Measurements from ENCODE around the gene SFSWAP. TPM values are rescaled to one million over a fixed set of nuclear protein-coding genes. Genes with fewer than 3 reads are reported as not detected.
"Not testable (repeated sequence)": the region's sequence is repeated elsewhere in the genome, so short reads cannot be mapped to it uniquely, and the experiment has no call there.

The SFSWAP gene
- total RNA-seq, 1 donor from 2014 or later: 59.8 TPM

DNA sequence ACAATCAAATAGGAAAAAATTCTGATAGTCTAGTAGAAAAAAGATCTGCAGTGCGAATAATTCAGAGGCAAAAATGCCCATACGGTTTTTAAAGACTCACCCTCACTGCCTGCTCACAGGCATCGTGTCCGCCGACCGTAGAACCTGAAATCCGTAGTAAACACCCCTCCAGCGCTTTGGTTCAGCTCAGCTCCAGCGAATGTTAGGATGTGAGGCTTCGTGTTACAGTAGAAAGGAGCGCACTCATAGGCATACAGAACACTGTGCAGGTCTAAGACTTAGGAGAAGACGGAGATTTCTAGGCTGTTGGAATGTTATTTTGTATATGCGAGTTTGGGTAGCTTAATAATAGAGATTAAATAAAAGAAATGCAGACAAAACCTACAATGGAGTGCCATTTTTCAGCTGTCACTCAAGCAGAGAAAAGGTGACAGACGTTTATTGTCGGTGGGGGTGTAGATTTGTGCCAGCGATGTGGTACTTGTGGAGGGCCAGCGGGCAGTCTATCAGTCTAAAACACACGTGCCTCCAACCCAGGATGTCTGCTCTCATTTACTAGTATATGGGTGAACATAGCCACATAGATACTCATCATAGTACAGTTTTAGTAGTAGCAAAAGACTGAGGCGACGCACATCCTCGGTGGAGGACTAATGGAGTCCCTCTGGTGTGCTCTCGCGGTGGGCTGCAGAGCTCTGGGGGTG is 25.7 kb downstream of the SFSWAP start:
- DNase-seq (ENCODE audit: low spot score): no peak

DNA sequence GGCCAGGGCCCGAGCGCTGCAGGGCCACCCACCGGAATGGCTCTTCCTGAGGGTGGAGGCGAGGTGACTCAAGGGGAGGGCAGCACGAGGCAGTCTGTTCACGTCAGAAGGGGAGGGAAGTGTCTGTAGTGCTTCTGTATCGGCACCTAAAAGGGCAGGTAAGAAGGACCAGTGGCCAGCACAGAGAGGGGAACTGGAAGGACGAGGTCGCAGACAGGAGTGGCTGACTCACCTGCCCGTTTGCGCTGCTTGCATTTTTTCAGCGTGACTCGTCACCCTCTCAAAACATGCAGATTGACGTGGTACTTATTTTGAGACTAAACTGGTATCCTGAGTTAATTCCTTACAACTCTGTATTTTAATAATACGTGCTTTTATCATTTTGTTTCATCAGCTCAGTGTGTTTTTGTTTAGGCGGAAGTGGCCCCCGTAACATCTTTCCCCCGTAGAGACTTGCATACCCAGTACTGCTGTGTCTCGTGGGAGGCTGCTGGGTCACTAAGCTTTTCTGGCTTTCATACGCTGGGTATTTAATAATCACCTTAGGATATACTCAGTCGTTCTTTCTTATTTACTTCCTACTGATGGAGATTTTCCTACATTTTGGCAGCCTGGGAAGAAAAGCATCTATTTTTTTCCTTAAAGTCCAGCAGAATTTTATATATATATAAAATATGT is 26.4 kb downstream of the SFSWAP start:
- peak; percentile 60 for DNase-seq (ENCODE audit: low spot score)

DNA sequence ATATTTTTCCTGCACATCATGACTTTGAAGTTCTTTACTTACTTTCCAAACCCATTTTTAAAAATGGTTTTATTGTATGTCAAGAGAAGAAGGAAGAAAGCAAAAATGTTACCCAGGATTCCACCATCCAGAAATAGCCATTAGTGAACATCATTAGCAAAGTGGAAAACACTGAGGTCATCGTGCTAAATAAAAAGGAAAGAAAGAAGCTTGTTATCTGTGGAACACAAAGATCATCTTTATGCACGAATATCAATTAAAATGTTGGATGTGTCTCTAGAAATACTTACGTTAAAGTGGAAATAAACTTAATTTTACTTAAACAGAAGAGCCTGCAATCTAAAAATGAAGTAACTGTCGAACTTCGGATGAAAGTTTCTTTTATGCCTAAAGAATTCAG is 27.3 kb downstream of the SFSWAP start:
- no peak for DNase-seq (ENCODE audit: low spot score)

- DNase-seq (ENCODE audit: low spot score): no peak
Measured at GRCh38 chr12:131740626-131741025, 29.7 kb downstream of the SFSWAP start.

GRCh38 chr12:131742761-131743160 is 31.9 kb downstream of the SFSWAP start:
- DNase-seq (ENCODE audit: low spot score): not testable (repeated sequence)

- not testable (repeated sequence) for DNase-seq (ENCODE audit: low spot score)
Measured at GRCh38 chr12:131743410-131743809, 32.5 kb downstream of the SFSWAP start.

GRCh38 chr12:131743880-131744279 is 33.0 kb downstream of the SFSWAP start:
- DNase-seq (ENCODE audit: low spot score): not testable (repeated sequence)

DNA sequence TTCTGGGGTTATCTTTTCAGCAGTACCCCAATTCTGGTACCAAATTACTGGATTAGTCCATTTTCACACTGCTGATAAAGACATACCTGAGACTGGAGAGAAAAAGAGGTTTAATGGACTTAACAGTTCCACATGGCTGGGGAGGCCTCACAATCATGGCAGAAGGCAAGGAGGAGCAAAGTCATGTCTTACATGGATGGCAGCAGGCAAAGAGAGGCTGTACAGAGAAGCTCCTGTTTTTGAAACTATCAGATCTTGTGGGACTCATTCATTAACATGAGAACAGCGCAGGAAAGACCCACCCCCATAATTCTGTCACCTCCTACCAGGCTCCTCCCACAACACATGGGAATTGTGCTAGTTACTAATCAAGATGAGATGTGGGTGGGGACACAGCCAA is 33.8 kb downstream of the SFSWAP start:
- DNase-seq (ENCODE audit: low spot score): not testable (repeated sequence)

DNA sequence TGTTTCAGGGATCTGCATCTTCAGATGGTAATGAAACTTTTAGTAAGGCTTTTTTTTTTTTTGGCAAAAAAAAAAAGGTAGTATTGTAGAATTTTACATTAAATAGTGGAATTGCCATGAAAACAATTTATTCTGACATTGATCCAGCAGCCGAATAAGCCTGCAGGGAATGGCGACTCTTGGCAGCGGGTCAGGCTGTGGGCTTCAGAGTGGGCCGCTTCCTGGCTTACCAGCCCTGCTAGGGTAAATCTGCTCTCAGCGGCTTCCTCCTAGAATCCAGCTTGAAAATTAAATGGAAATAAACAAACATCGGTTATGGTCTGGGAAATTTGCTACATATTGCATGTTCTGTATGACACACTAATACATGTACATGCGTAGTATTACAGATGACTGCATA is 34.8 kb downstream of the SFSWAP start:
- DNase-seq (ENCODE audit: low spot score): no peak

GRCh38 chr12:131747276-131748177 is 36.6 kb downstream of the SFSWAP start:
- no peak for DNase-seq (ENCODE audit: low spot score)

- DNase-seq (ENCODE audit: low spot score): no peak
Measured at GRCh38 chr12:131749618-131750315, 38.9 kb downstream of the SFSWAP start.

GRCh38 chr12:131751335-131751734 is 40.4 kb downstream of the SFSWAP start:
- no peak for DNase-seq (ENCODE audit: low spot score)

- DNase-seq (ENCODE audit: low spot score): no peak
Measured at GRCh38 chr12:131752451-131752850, 41.6 kb downstream of the SFSWAP start.

DNA sequence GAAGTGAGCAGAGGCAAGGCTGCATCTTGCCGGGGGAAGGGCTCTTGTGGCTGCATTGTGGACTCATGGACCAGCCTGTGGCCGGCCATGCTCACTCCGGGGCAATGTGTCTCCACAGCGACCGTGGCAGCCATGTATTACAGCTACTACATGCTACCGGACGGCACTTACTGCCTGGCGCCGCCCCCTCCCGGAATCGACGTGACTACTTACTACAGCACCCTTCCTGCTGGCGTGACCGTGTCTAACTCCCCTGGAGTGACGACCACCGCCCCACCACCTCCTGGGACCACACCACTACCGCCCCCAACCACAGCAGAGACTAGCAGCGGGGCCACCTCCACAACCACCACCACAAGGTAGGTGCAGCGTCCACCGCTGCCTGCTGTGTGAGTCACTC is 42.1 kb downstream of the SFSWAP start:
- no peak for DNase-seq (ENCODE audit: low spot score)

DNA sequence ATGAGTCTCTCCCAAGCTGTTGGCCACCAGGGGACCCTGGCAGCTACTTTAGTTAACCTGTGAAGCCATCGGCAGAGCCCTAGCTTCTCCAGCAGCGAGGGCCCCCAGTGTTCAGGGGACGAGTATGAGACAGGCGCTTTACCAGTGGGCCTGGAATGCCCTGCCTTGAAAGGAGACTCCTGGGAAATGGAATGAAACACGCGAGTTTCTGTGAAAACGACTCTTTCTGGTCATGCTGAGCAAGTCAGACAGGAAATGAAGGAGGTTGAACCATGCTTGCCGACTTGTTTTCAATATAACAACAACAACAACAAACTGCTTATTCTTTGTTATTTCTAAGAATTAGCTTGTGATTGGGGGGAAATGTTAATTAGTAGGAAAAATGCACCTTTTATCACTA is 42.9 kb downstream of the SFSWAP start:
- no peak for DNase-seq (ENCODE audit: low spot score)

- DNase-seq (ENCODE audit: low spot score): no peak
Measured at GRCh38 chr12:131754184-131754583, 43.3 kb downstream of the SFSWAP start.

GRCh38 chr12:131755305-131756113 is 44.6 kb downstream of the SFSWAP start:
- no peak for DNase-seq (ENCODE audit: low spot score)

GRCh38 chr12:131756441-131756840 is 45.6 kb downstream of the SFSWAP start:
- DNase-seq (ENCODE audit: low spot score): no peak

- no peak for DNase-seq (ENCODE audit: low spot score)
Measured at GRCh38 chr12:131757111-131757510, 46.2 kb downstream of the SFSWAP start.

- no peak for DNase-seq (ENCODE audit: low spot score)
Measured at GRCh38 chr12:131758016-131758739, 47.3 kb downstream of the SFSWAP start.
